ENCODE data around the gene STAB2. TPM values are rescaled to one million over a fixed set of nuclear protein-coding genes. Genes with fewer than 3 reads are reported as not detected.

STAB2 gene
- total and polyA plus RNA-seq, 2 of the 8 experiments (the other 6 are each of a cell fraction or from before 2014, with no cell fraction given), result not detected

DNA sequence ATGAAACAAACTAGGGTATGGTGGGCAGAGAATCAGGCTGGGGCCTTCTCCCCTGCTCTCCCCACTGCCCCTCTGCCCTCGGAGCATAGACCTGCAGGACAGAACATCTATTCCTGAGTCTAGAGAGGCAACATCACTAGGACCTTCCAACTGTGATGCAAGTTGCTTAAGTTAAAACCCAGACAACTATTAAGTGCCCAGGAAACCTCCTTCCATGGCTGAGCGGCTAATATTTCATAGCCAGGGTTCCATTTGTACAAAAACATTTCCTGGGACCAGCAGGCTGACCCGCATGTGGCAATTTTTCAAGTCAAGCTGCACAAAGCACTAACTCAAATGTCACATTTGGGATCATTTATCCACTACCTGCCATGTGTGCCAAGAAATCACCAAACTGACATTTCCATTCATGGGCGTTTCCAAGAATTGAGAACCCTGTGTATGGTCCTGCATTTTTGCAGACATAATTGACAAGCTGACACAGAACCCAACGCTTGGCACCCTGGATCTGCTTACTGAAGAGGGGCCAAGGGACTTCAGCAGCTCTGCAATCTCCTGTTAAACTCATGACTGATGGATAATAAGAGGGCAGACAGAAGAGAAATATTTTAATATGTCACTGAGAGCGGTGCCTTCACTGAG, 221.3 kb downstream of the STAB2 start:
- Histone ChIP-seq H3K14ac (ENCODE audit: insufficient read length) (no peak overlapping the region), H2AK5ac (ENCODE audit: low read depth, low read length) (no peak overlapping the region), H2BK12ac (ENCODE audit: low read depth, low read length) (no peak overlapping the region), H3K23ac (ENCODE audit: insufficient read length) (no peak overlapping the region), H2BK5ac (ENCODE audit: low read depth, low read length) (no peak overlapping the region), H3K79me1 (ENCODE audit: low read depth, low read length) (no peaks in the 10 kb centered on the region), H3K18ac (ENCODE audit: extremely low read depth, low read length) (no peak overlapping the region), H4K5ac (ENCODE audit: insufficient read length, low read depth, low read length) (no peak overlapping the region), H3K79me2 (ENCODE audit: control insufficient read depth in 1 of 2, insufficient read depth in 2 of 2, low read length in 2 of 2) (no peaks in the 10 kb centered on the region), H3K4ac (replicated peaks; ENCODE audit: insufficient read length, low read depth, low read length) (no peak overlapping the region), H2BK20ac (ENCODE audit: low read length) (no peak overlapping the region), H3K27me3 (replicated peaks in 1 of 4; ENCODE audit: control insufficient read depth in 3 of 4, extremely low read depth in 1 of 4, insufficient read depth in 3 of 4, low read length in 3 of 4) (no peaks in the 10 kb centered on the region), H4K8ac (ENCODE audit: extremely low read depth, insufficient read depth, low read length) (no peak overlapping the region), H3K9me3 (ENCODE audit: insufficient read depth in 2 of 2, low read depth in 1 of 2, low read length in 1 of 2) (no peaks in the 10 kb centered on the region), H3K27ac (ENCODE audit: low read depth, low read length) (no peak overlapping the region), H2BK120ac (replicated peaks; ENCODE audit: low read depth, low read length) (no peak overlapping the region), H3K23me2 (ENCODE audit: low read depth, low read length) (no peaks in the 10 kb centered on the region), H2AFZ (ENCODE audit: low read length) (no peak overlapping the region), H3K4me3 (ENCODE audit: extremely low read depth in 1 of 4, insufficient read depth in 2 of 4, low read depth in 3 of 4, low read length in 4 of 4) (no peak overlapping the region), H3K4me1 (replicated peaks in 1 of 4; ENCODE audit: control insufficient read depth in 3 of 4, insufficient read depth in 4 of 4, low read length in 3 of 4) (no peaks in the 10 kb centered on the region), H4K20me1 (replicated peaks in 1 of 2; ENCODE audit: control insufficient read depth in 1 of 2, insufficient read depth in 2 of 2, low read length in 2 of 2) (no peaks in the 10 kb centered on the region), H3K36me3 (ENCODE audit: control insufficient read depth in 2 of 4, insufficient read depth in 4 of 4, low read length in 3 of 4) (peaks cover 0 to 8% (median 2%) of the 10 kb centered on the region in 4 experiments; a peak in 4 of 8 replicates), H4K91ac (replicated peaks; ENCODE audit: insufficient read length, low read length) (no peak overlapping the region), H3K9ac (replicated peaks in 1 of 4; ENCODE audit: extremely low read depth in 1 of 4, low read depth in 3 of 4, low read length in 3 of 4) (no peak overlapping the region), H3K56ac (replicated peaks; ENCODE audit: insufficient read length, low read depth, low read length) (no peak overlapping the region), H2BK15ac (ENCODE audit: low read length) (no peak overlapping the region), H3K4me2 (ENCODE audit: insufficient read depth in 1 of 2, low read depth in 2 of 2, low read length in 2 of 2) (no peak overlapping the region)
- FAIRE-seq, result no peak
- POLR2A ChIA-PET (ENCODE audit: partially characterized antibody), result interaction anchor here (0.9 kb wide), 1 partner anchor 13 kb away, joined by 3 read pairs; no protein-coding TSS in a partner anchor
- 90% methylated on average over 6 of the region's 6 CpGs; no CpG with 5 or more reads in 1 of the 2 experiments for WGBS, 2 experiments (ENCODE audit: extremely low coverage in 1 of 2, insufficient coverage in 1 of 2, insufficient read length in 1 of 2, insufficient replicate concordance in 2 of 2, low coverage in 1 of 2, low lambda C conversion rate in 2 of 2, missing lambda C conversion rate in 1 of 2)
- CTCF ChIA-PET (ENCODE audit: partially characterized antibody), result interaction anchor here (1.2 to 1.4 kb wide), 2 partner anchors 25 to 37 kb away, joined by 3 to 6 read pairs; no protein-coding TSS in a partner anchor
- no peak for DNase-seq (ENCODE audit: low read depth in 1 of 2, low spot score in 2 of 2)
- TF ChIP-seq SP4 (IDR thresholded peaks at IDR 0.05; ENCODE audit: low read length), result no peak
- TF ChIP-seq TAF7 (optimal IDR thresholded peaks at IDR 0.05; ENCODE audit: borderline replicate concordance, low read depth, low read length), result no peak
- TF ChIP-seq GTF2F1 (IDR thresholded peaks at IDR 0.05; ENCODE audit: borderline replicate concordance, low read depth, low read length), result no peak
- TF ChIP-seq GABPA (IDR thresholded peaks at IDR 0.05; ENCODE audit: borderline replicate concordance, insufficient read depth, low read length), result no peak
- no peak for TF ChIP-seq CREB1 (IDR thresholded peaks at IDR 0.05)
- TF ChIP-seq SP2 (IDR thresholded peaks at IDR 0.05; ENCODE audit: low read length), result no peak
- no peak for TF ChIP-seq HDAC6 (IDR thresholded peaks at IDR 0.05; ENCODE audit: low read depth, low read length)
- TF ChIP-seq RBBP5 (IDR thresholded peaks at IDR 0.05; ENCODE audit: borderline replicate concordance, low read depth, low read length), result no peak
- no peak for TF ChIP-seq SIRT6 (IDR thresholded peaks at IDR 0.05; ENCODE audit: low read length)
- TF ChIP-seq SIN3A (conservative IDR thresholded peaks at IDR 0.05 in 1 of 2, IDR thresholded peaks at IDR 0.05 in 1 of 2; ENCODE audit: low read depth in 1 of 2, low read length in 2 of 2), result no peak
- TF ChIP-seq SIX5 (IDR thresholded peaks at IDR 0.05; ENCODE audit: low read depth, low read length), result no peak
- TF ChIP-seq SUZ12 (IDR thresholded peaks at IDR 0.05; ENCODE audit: low read length), result no peak
- no peak for TF ChIP-seq ASH2L (IDR thresholded peaks at IDR 0.05; ENCODE audit: low read length)
- TF ChIP-seq BCL11A (IDR thresholded peaks at IDR 0.05; ENCODE audit: low read depth in 2 of 2, low read length in 2 of 2), result no peak
- no peak for TF ChIP-seq KDM5A (IDR thresholded peaks at IDR 0.05; ENCODE audit: low read length)
